HEK293 (cell line): ENCODE measurements around the gene AMIGO1.

ENCODE experiments used
- ELK4 ChIP-seq: IDR thresholded peaks from 2 replicates; pipeline ENCODE4 v1.6.1; 2011; ENCODE audit warnings: mild to moderate bottlenecking, low read depth, low read length, borderline replicate concordance
- KLF8 ChIP-seq: fragments of 450-650 bp; formaldehyde crosslinking; IDR thresholded peaks from 2 replicates; pipeline ENCODE4 v1.5.1; 2016; ENCODE audit warnings: missing biosample characterization, missing genetic modification characterization
- MYNN ChIP-seq: fragments of 450-650 bp; formaldehyde crosslinking; IDR thresholded peaks from 2 replicates; pipeline ENCODE4 v1.5.1; 2016; ENCODE audit warnings: missing biosample characterization, missing genetic modification characterization, borderline replicate concordance
- OVOL3 ChIP-seq: fragments of 450-650 bp; formaldehyde crosslinking; IDR thresholded peaks from 2 replicates; pipeline ENCODE4 v1.5.1; 2016; ENCODE audit warnings: missing biosample characterization, missing genetic modification characterization
- PRDM2 ChIP-seq: fragments of 450-650 bp; formaldehyde crosslinking; IDR thresholded peaks from 2 replicates; pipeline ENCODE4 v1.5.1; 2016; ENCODE audit warnings: missing biosample characterization, missing genetic modification characterization, borderline replicate concordance
- PRDM6 ChIP-seq: fragments of 450-650 bp; formaldehyde crosslinking; IDR thresholded peaks from 2 replicates; pipeline ENCODE4 v1.5.1; 2017; ENCODE audit warnings: missing biosample characterization, missing genetic modification characterization
- REPIN1 ChIP-seq: fragments of 450-650 bp; formaldehyde crosslinking; IDR thresholded peaks from 2 replicates; pipeline ENCODE4 v1.5.1; 2017; ENCODE audit warnings: missing biosample characterization, missing genetic modification characterization, low read depth
- YY1 ChIP-seq: fragments of 450-650 bp; formaldehyde crosslinking; IDR thresholded peaks from 2 replicates; pipeline ENCODE4 v1.5.1; 2018; ENCODE audit warnings: missing biosample characterization, missing genetic modification characterization
- ZBTB21 ChIP-seq: fragments of 450-650 bp; formaldehyde crosslinking; IDR thresholded peaks from 2 replicates; pipeline ENCODE4 v1.5.1; 2017; ENCODE audit warnings: missing biosample characterization, missing genetic modification characterization
- ZBTB48 ChIP-seq: fragments of 450-650 bp; formaldehyde crosslinking; IDR thresholded peaks from 2 replicates; pipeline ENCODE4 v1.5.1; 2016; ENCODE audit warnings: missing biosample characterization, missing genetic modification characterization
- ZFP37 ChIP-seq: fragments of 450-650 bp; formaldehyde crosslinking; IDR thresholded peaks from 2 replicates; pipeline ENCODE4 v1.5.1; 2016; ENCODE audit warnings: missing biosample characterization, missing genetic modification characterization
- ZNF175 ChIP-seq: fragments of 450-650 bp; formaldehyde crosslinking; IDR thresholded peaks from 2 replicates; pipeline ENCODE4 v1.5.1; 2016; ENCODE audit warnings: missing biosample characterization, missing genetic modification characterization
- ZNF221 ChIP-seq: fragments of 450-650 bp; formaldehyde crosslinking; IDR thresholded peaks from 2 replicates; pipeline ENCODE4 v1.5.1; 2017; ENCODE audit warnings: missing biosample characterization, missing genetic modification characterization, borderline replicate concordance
- ZNF311 ChIP-seq: fragments of 450-650 bp; formaldehyde crosslinking; IDR thresholded peaks from 2 replicates; pipeline ENCODE4 v1.5.1; 2017; ENCODE audit warnings: missing biosample characterization, missing genetic modification characterization, borderline replicate concordance
- ZNF354C ChIP-seq: fragments of 450-650 bp; formaldehyde crosslinking; IDR thresholded peaks from 2 replicates; pipeline ENCODE4 v1.5.1; 2016; ENCODE audit warnings: missing biosample characterization, missing genetic modification characterization, low read depth, borderline replicate concordance
- ZNF473 ChIP-seq: fragments of 450-650 bp; formaldehyde crosslinking; IDR thresholded peaks from 2 replicates; pipeline ENCODE4 v1.5.1; 2017; ENCODE audit warnings: missing biosample characterization, missing genetic modification characterization
- ZNF501 ChIP-seq: fragments of 450-650 bp; formaldehyde crosslinking; IDR thresholded peaks from 2 replicates; pipeline ENCODE4 v1.5.1; 2016; ENCODE audit warnings: missing biosample characterization, missing genetic modification characterization
- ZNF513 ChIP-seq: fragments of 450-650 bp; IDR thresholded peaks from 2 replicates; pipeline ENCODE4 v1.5.1; 2018; ENCODE audit warnings: missing biosample characterization, missing genetic modification characterization
- ZNF585B ChIP-seq: fragments of 450-650 bp; formaldehyde crosslinking; IDR thresholded peaks from 2 replicates; pipeline ENCODE4 v1.5.1; 2016; ENCODE audit warnings: missing biosample characterization, missing genetic modification characterization
- ZNF654 ChIP-seq: fragments of 450-650 bp; formaldehyde crosslinking; IDR thresholded peaks from 2 replicates; pipeline ENCODE4 v1.5.1; 2016; ENCODE audit warnings: low read depth, missing biosample characterization, missing genetic modification characterization
- ZNF670 ChIP-seq: fragments of 450-650 bp; formaldehyde crosslinking; IDR thresholded peaks from 2 replicates; pipeline ENCODE4 v1.5.1; 2016; ENCODE audit warnings: missing biosample characterization, missing genetic modification characterization, low read depth
- ZNF677 ChIP-seq: fragments of 450-650 bp; IDR thresholded peaks from 2 replicates; pipeline ENCODE4 v1.5.0; 2018; ENCODE audit warnings: missing biosample characterization, mild to moderate bottlenecking, missing genetic modification characterization, moderate library complexity
- ZNF747 ChIP-seq: fragments of 450-650 bp; formaldehyde crosslinking; IDR thresholded peaks from 2 replicates; pipeline ENCODE4 v1.5.1; 2016; ENCODE audit warnings: missing biosample characterization, missing genetic modification characterization
- ZNF768 ChIP-seq: fragments of 450-650 bp; formaldehyde crosslinking; IDR thresholded peaks from 2 replicates; pipeline ENCODE4 v1.5.1; 2018; ENCODE audit warnings: missing biosample characterization, mild to moderate bottlenecking, missing genetic modification characterization
- ZSCAN16 ChIP-seq: fragments of 450-650 bp; formaldehyde crosslinking; IDR thresholded peaks from 2 replicates; pipeline ENCODE4 v1.5.1; 2016; ENCODE audit warnings: missing biosample characterization, missing genetic modification characterization
- ZSCAN30 ChIP-seq: fragments of 450-650 bp; IDR thresholded peaks from 2 replicates; pipeline ENCODE4 v1.5.1; 2018; ENCODE audit warnings: missing biosample characterization, mild to moderate bottlenecking, missing genetic modification characterization, moderate library complexity

The AMIGO1 gene

GRCh38 chr1:109532365-109533136, 23.0 kb upstream of the AMIGO1 start (continued):
- TF ChIP-seq ZNF747 (tag by site-specific recombination), result no peak
- TF ChIP-seq MYNN, result no peak
- no peak for TF ChIP-seq ZNF221 (tag by site-specific recombination)
- no peak for TF ChIP-seq ZBTB21 (tag by site-specific recombination)
- no peak for TF ChIP-seq REPIN1
- TF ChIP-seq ZFP37 (tag by site-specific recombination), result peak; percentile 28; the same call in 1 of the 2 replicates
- TF ChIP-seq ZNF768 (tag by site-specific recombination), result no peak
- peak; percentile 90; the same call in 1 of the 2 replicates for TF ChIP-seq ZSCAN30 (tag by site-specific recombination)
- no peak for TF ChIP-seq ZNF513 (tag by site-specific recombination)
- TF ChIP-seq ZNF677 (tag by site-specific recombination), result no peak
- TF ChIP-seq YY1, result no peak
- no peak for TF ChIP-seq ZNF473
- no peak for TF ChIP-seq ZNF175 (tag by site-specific recombination)
- no peak for TF ChIP-seq ZSCAN16 (tag by site-specific recombination)
- TF ChIP-seq KLF8 (tag by site-specific recombination), result no peak
- no peak for TF ChIP-seq OVOL3 (tag by site-specific recombination)
- peak; percentile 93 for TF ChIP-seq ZNF654 (tag by site-specific recombination)
- no peak for TF ChIP-seq ZNF585B (tag by site-specific recombination)
- TF ChIP-seq ZNF670 (tag by site-specific recombination), result no peak
- TF ChIP-seq PRDM6, result no peak
- peak; percentile 94 for TF ChIP-seq ZBTB48 (tag by site-specific recombination)
- no peak for TF ChIP-seq ZNF354C (tag by site-specific recombination)
- TF ChIP-seq PRDM2 (tag by site-specific recombination), result no peak
- no peak for TF ChIP-seq ELK4
- TF ChIP-seq ZNF501 (tag by site-specific recombination), result no peak; the same call in 1 of the 2 replicates
- TF ChIP-seq ZNF311, result no peak
